Panc1 (cell line): ENCODE results near the gene TMEFF1.

ENCODE experiments used
- POLR2AphosphoS5 ChIP-seq: IDR thresholded peaks from 2 replicates; pipeline ENCODE4 v1.6.1; 2012; ENCODE audit warnings: mild to moderate bottlenecking, low read depth, low read length, moderate library complexity
- TF ChIP-seq, protein P1 (sequence below): fragments of 450-650 bp; IDR thresholded peaks from 2 replicates; pipeline ENCODE4 v1.5.1; 2017; ENCODE audit warnings: mild to moderate bottlenecking

DNA sequence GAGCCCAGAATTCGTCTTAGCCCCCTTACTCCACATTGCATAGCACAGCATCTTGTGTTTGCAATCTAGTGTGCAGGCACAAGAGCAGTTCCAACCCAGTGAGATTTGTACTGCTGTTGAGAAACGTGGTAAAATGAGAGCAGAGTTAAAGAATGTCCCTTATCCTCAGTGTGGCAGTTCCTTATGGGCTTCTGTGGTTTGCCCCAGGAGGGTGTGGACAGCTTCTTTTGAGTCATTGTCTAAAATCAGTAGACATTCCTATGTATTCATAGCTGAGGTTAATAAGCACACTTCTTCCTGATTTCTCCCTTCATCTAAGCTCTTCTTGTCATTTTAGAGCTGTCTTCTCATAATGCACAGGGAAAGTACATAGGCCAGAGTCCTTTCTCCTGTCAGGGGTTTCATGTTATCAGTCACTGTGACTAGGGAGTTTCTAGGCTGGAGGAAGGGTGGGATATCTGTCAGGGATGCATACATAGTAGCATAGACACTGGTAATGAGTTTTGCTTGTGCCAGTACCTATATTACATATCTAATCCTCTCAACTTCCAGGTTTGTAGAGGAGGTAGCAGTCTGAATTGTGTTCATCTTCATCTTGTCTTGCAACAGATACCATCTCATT, 102.9 kb downstream of the TMEFF1 start:
- TF ChIP-seq POLR2AphosphoS5: no peak
- TF ChIP-seq, protein P1, sequence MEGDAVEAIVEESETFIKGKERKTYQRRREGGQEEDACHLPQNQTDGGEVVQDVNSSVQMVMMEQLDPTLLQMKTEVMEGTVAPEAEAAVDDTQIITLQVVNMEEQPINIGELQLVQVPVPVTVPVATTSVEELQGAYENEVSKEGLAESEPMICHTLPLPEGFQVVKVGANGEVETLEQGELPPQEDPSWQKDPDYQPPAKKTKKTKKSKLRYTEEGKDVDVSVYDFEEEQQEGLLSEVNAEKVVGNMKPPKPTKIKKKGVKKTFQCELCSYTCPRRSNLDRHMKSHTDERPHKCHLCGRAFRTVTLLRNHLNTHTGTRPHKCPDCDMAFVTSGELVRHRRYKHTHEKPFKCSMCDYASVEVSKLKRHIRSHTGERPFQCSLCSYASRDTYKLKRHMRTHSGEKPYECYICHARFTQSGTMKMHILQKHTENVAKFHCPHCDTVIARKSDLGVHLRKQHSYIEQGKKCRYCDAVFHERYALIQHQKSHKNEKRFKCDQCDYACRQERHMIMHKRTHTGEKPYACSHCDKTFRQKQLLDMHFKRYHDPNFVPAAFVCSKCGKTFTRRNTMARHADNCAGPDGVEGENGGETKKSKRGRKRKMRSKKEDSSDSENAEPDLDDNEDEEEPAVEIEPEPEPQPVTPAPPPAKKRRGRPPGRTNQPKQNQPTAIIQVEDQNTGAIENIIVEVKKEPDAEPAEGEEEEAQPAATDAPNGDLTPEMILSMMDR: no peak
